Omental fat pad (tissue), 4 donors: ENCODE results near the gene NEAT1. TPM values are rescaled to one million over a fixed set of nuclear protein-coding genes. Genes with fewer than 3 reads are reported as not detected.
"Not testable (repeated sequence)": the region's sequence is repeated elsewhere in the genome, so short reads cannot be mapped to it uniquely, and the experiment has no call there.

Experiments
- ATAC-seq: fragments of 150-250 bp; one replicate; pipeline ENCODE4 v1.9.1; 2016; ENCODE audit warnings: mild to moderate bottlenecking, moderate library complexity; ENCODE audit not compliant: low FRiP score
- DNase-seq: peaks from one replicate; pipeline ENCODE4 v3.0.0-alpha.2; 2019; ENCODE audit warnings: low spot score
- CTCF ChIP-seq, 3 donors: fragments of 450-650 bp; IDR thresholded peaks; one replicate each; pipeline ENCODE4 v1.5.1; 2016 to 2017; ENCODE audit warnings: antibody characterized with exemption in 3 of 3, mild to moderate bottlenecking in 3 of 3, moderate library complexity in 2 of 3
- total RNA-seq, 4 donors: library from RNA; depleted of rRNA; stranded (reverse); fragments of >200 nt; gene quantifications; one replicate each; pipeline ENCODE4 v1.1.0, GENCODE V29; 2016

NEAT1 gene
- total RNA-seq, 4 donors from 2014 or later = 447 to 1,169 (median 678) TPM

- ATAC-seq (no peak), DNase-seq (no peak)
- no peak for TF ChIP-seq CTCF (IDR thresholded peaks at IDR 0.05)
Observed at GRCh38 chr11:65470433-65471049, 47.9 kb downstream of the NEAT1 start.

GRCh38 chr11:65471447-65471891, 48.9 kb downstream of the NEAT1 start:
- no peak for TF ChIP-seq CTCF (IDR thresholded peaks at IDR 0.05)
- ATAC-seq (peak; percentile 33), DNase-seq (no peak)

- DNase-seq, ATAC-seq: not testable (repeated sequence)
Observed at GRCh38 chr11:65472588-65473277, 50.1 kb downstream of the NEAT1 start.

- ATAC-seq (no peak), DNase-seq (no peak)
- no peak for TF ChIP-seq CTCF (IDR thresholded peaks at IDR 0.05)
Observed at GRCh38 chr11:65473278-65473860, 50.8 kb downstream of the NEAT1 start.

- DNase-seq = no peak
- TF ChIP-seq CTCF (IDR thresholded peaks at IDR 0.05) = no peak
- no peak for ATAC-seq
Observed at GRCh38 chr11:65474864-65475263, 52.3 kb downstream of the NEAT1 start.

- TF ChIP-seq CTCF (IDR thresholded peaks at IDR 0.05) = no peak
- ATAC-seq (no peak), DNase-seq (no peak)
Observed at GRCh38 chr11:65476632-65477148, 54.1 kb downstream of the NEAT1 start.

- peak; percentile 77 for ATAC-seq
- no peak for TF ChIP-seq CTCF (IDR thresholded peaks at IDR 0.05)
Observed at GRCh38 chr11:65477149-65477965, 54.8 kb downstream of the NEAT1 start.

More at GRCh38 chr11:65477149-65477965, 54.8 kb downstream of the NEAT1 start:
- peak; percentile 97 for DNase-seq
